Endodermal cell (in vitro differentiated cells): Measurements from ENCODE around the gene F7. TPM values are rescaled to one million over a fixed set of nuclear protein-coding genes. Genes with fewer than 3 reads are reported as not detected.

ENCODE experiments used
- DNase-seq: peaks from one replicate; pipeline ENCODE4 v3.0.0-alpha.2; 2017
- H3K27ac ChIP-seq: 2 replicates; pipeline ENCODE4 v1.5.1; 2013; ENCODE audit warnings: mild to moderate bottlenecking, low read depth, low read length, moderate library complexity
- H3K27me3 ChIP-seq: 2 replicates; pipeline ENCODE4 v1.6.1; 2013; ENCODE audit warnings: mild to moderate bottlenecking, low read length, moderate library complexity; ENCODE audit not compliant: insufficient read depth, control insufficient read depth, poor library complexity, severe bottlenecking
- H3K36me3 ChIP-seq: 2 replicates; pipeline ENCODE4 v1.7.0; 2013; ENCODE audit warnings: mild to moderate bottlenecking, low read length, moderate library complexity; ENCODE audit not compliant: control insufficient read depth, insufficient read depth
- H3K4me1 ChIP-seq: one replicate; pipeline ENCODE4 v1.7.0; 2013; ENCODE audit warnings: low read length; ENCODE audit not compliant: control insufficient read depth, insufficient read depth
- H3K4me3 ChIP-seq: 2 replicates; pipeline ENCODE4 v1.5.1; 2013; ENCODE audit warnings: mild to moderate bottlenecking, low read length, moderate library complexity
- H3K9ac ChIP-seq: 2 replicates; pipeline ENCODE4 v1.6.1; 2013; ENCODE audit warnings: mild to moderate bottlenecking, low read length, moderate library complexity; ENCODE audit not compliant: poor library complexity, severe bottlenecking; ENCODE audit errors: extremely low read depth
- H3K9me3 ChIP-seq: 2 replicates; pipeline ENCODE4 v1.6.1; 2013; ENCODE audit warnings: mild to moderate bottlenecking, low read length, moderate library complexity; ENCODE audit not compliant: control insufficient read depth
- H3K27ac Mint-ChIP-seq: 2 replicates; pipeline ENCODE4 v1.8.0; 2020; ENCODE audit warnings: mixed read lengths
- H3K27me3 Mint-ChIP-seq: 2 replicates; pipeline ENCODE4 v1.8.0; 2021; ENCODE audit warnings: mild to moderate bottlenecking, mixed read lengths; ENCODE audit not compliant: insufficient read depth
- H3K36me3 Mint-ChIP-seq: 2 replicates; pipeline ENCODE4 v1.8.0; 2020; ENCODE audit warnings: low read depth, mixed read lengths
- H3K4me1 Mint-ChIP-seq: 2 replicates; pipeline ENCODE4 v1.8.0; 2020; ENCODE audit warnings: mixed read lengths
- H3K4me3 Mint-ChIP-seq: 2 replicates; pipeline ENCODE4 v1.8.0; 2020; ENCODE audit warnings: mild to moderate bottlenecking, moderate library complexity, mixed read lengths
- H3K9me3 Mint-ChIP-seq: 2 replicates; pipeline ENCODE4 v1.8.0; 2020; ENCODE audit warnings: mild to moderate bottlenecking, mixed read lengths
- CTCF ChIP-seq: fragments of 200-600 bp; sonication (generic); conservative IDR thresholded peaks from 2 replicates; pipeline ENCODE4 v1.5.0; 2021; ENCODE audit warnings: antibody characterized with exemption, mild to moderate bottlenecking
- WGBS, 2 experiments: methylation state at CpG; one replicate each; pipeline versions ENCODE4 v1.1.5 to v1.1.7; 2013; ENCODE audit warnings: missing lambda C conversion rate in 2 of 2, mixed read lengths in 1 of 2; ENCODE audit not compliant: insufficient coverage in 1 of 2, insufficient read length in 1 of 2; 5-methylcytosine and 5-hydroxymethylcytosine counted together
- total RNA-seq, 2 donors: library from RNA; stranded (reverse); fragmentation: NEBNext Ultra II Directional in 1 of 2; extraction: Animal tissue kit (Norgen Biotek cat#: 25700) in 1 of 2; gene quantifications; 2 replicates in 1 of 2; 3 replicates in 1 of 2; pipeline ENCODE4 v1.2.1, GENCODE V29; 2021

Gene F7
- total RNA-seq, 2 donors from 2014 or later = 4.7 to 6.4 TPM

DNA sequence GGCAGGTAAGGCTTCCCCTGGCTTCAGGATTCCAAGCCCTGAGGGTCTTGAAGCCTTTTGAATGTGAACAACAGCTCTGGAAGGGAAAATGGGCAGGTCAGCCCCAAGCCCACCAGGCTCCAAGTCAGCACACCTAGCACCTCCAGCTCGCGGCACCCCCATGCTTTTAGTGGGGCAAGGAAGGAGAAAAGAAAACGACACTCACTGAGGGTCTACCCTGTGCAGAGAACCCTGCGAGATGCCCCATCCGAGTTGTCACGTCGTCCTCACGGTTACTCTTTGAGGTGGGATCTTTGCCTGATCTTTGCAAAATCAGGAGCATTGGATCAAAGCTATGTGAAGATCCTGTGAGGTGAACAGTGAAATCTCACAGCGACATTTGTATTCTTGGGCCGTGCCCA is 11.3 kb downstream of the F7 start:
- Mint-ChIP-seq H3K36me3 (peaks cover 9% of the 10 kb centered on the region), H3K4me3 (no peak overlapping the region), H3K27me3 (peaks cover 19% of the 10 kb centered on the region), H3K27ac (no peak overlapping the region), H3K9me3 (peaks cover 4% of the 10 kb centered on the region), H3K4me1 (no peaks in the 10 kb centered on the region)
- no peak for TF ChIP-seq CTCF
- peak; percentile 36 for DNase-seq
- H3K4me3 ChIP-seq = no peak overlapping the region
- 89 to 91% methylated on average over 10 of the region's 10 CpGs for WGBS, 2 experiments
- H3K9me3 ChIP-seq = no peaks in the 10 kb centered on the region
- no peak overlapping the region for H3K27ac ChIP-seq
- no peaks in the 10 kb centered on the region for H3K4me1 ChIP-seq
- H3K27me3 ChIP-seq = peaks cover 25% of the 10 kb centered on the region
- no peaks in the 10 kb centered on the region for H3K36me3 ChIP-seq
- H3K9ac ChIP-seq = no peak overlapping the region

DNA sequence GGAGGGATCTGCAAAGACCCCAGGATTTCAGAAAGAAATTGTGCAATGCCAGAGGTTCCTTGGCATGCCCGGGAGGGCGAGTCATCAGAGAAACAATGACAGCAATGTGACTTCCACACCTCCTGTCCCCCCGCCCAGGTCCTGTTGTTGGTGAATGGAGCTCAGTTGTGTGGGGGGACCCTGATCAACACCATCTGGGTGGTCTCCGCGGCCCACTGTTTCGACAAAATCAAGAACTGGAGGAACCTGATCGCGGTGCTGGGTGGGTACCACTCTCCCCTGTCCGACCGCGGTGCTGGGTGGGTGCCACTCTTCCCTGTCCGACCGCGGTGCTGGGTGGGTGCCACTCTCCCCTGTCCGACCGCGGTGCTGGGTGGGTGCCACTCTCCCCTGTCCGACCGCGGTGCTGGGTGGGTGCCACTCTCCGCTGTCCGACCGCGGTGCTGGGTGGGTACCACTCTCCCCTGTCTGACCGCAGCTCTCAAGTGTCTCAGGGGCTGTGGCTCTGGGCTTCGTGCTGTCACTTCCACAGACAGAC is 11.8 kb downstream of the F7 start:
- 96 to 97% methylated on average over 7 to 26 of the region's 26 CpGs for WGBS, 2 experiments
- no peak for TF ChIP-seq CTCF
- no peak for DNase-seq

GRCh38 chr13:113117911-113118260 is 12.3 kb downstream of the F7 start:
- H3K4me3 ChIP-seq = no peak overlapping the region
- DNase-seq = no peak
- no peak for TF ChIP-seq CTCF
- no peak overlapping the region for H3K27ac ChIP-seq
- H3K4me1 ChIP-seq = peaks cover 5% of the 10 kb centered on the region
- WGBS, 2 experiments = 86 to 94% methylated on average over 4 to 9 of the region's 9 CpGs
- no peaks in the 10 kb centered on the region for H3K9me3 ChIP-seq
- Mint-ChIP-seq H3K27me3 (peaks cover 19% of the 10 kb centered on the region), H3K4me1 (peaks cover 8% of the 10 kb centered on the region), H3K9me3 (peaks cover 4% of the 10 kb centered on the region), H3K36me3 (peaks cover 9% of the 10 kb centered on the region), H3K27ac (no peak overlapping the region), H3K4me3 (no peak overlapping the region)
- H3K27me3 ChIP-seq = peaks cover 17% of the 10 kb centered on the region
- H3K9ac ChIP-seq = no peak overlapping the region
- H3K36me3 ChIP-seq = no peaks in the 10 kb centered on the region

More for the DNA sequence above, 11.8 kb downstream of the F7 start:
- no peaks in the 10 kb centered on the region for H3K36me3 ChIP-seq
- H3K27ac ChIP-seq = no peak overlapping the region
- peaks cover 4% of the 10 kb centered on the region for H3K9me3 Mint-ChIP-seq
- peaks cover 22% of the 10 kb centered on the region for H3K27me3 ChIP-seq
- peaks cover 9% of the 10 kb centered on the region for H3K36me3 Mint-ChIP-seq
- H3K4me1 ChIP-seq = peaks cover 4% of the 10 kb centered on the region
- peaks cover 19% of the 10 kb centered on the region for H3K27me3 Mint-ChIP-seq
- no peak overlapping the region for H3K4me3 ChIP-seq
- H3K27ac Mint-ChIP-seq = no peak overlapping the region
- H3K4me3 Mint-ChIP-seq = no peak overlapping the region
- no peaks in the 10 kb centered on the region for H3K9me3 ChIP-seq
- peaks cover 3% of the 10 kb centered on the region for H3K4me1 Mint-ChIP-seq
- no peak overlapping the region for H3K9ac ChIP-seq
